Brain microvascular endothelial cell (primary cell): ENCODE data around the gene CASKIN1.

Experiments
- DNase-seq: peaks from one replicate; pipeline ENCODE4 v3.0.0-alpha.2; 2020
- H3K27ac ChIP-seq: fragments of 250-450 bp; sonication (Bioruptor Pico); 2 replicates; pipeline ENCODE4 v1.5.1; 2020; ENCODE audit warnings: mild to moderate bottlenecking, moderate library complexity
- H3K27me3 ChIP-seq: fragments of 250-450 bp; sonication (Bioruptor Pico); replicated peaks from 2 replicates; pipeline ENCODE4 v1.5.1; 2020; ENCODE audit warnings: mild to moderate bottlenecking
- H3K36me3 ChIP-seq: fragments of 250-450 bp; sonication (Bioruptor Pico); replicated peaks from 2 replicates; pipeline ENCODE4 v1.5.1; 2020; ENCODE audit warnings: mild to moderate bottlenecking
- H3K4me3 ChIP-seq: 2 replicates; pipeline ENCODE4 v1.5.1; 2011; ENCODE audit warnings: low read depth, mild to moderate bottlenecking, control low read depth, low read length, moderate library complexity
- CTCF ChIP-seq: IDR thresholded peaks from 2 replicates; pipeline ENCODE4 v1.5.1; 2011; ENCODE audit warnings: low read depth, mild to moderate bottlenecking, moderate library complexity, low read length, control low read depth, inconsistent platforms; ENCODE audit errors: missing control alignments
- in situ Hi-C: cut with HindIII; loops from 2 replicates; pipeline ENCODE4 v1.10.0; 2017; ENCODE audit warnings: low sequenced_read_pairs, low pct_ligation_motif_present

The CASKIN1 gene

GRCh38 chr16:2188395-2188794, 8.0 kb downstream of the CASKIN1 start:
- DNase-seq: no peak
- Histone ChIP-seq H3K27ac (no peak overlapping the region), H3K4me3 (no peak overlapping the region), H3K27me3 (no peaks in the 10 kb centered on the region), H3K36me3 (no peaks in the 10 kb centered on the region)
- in situ Hi-C loops: no loop called here
- TF ChIP-seq CTCF: no peak

- Histone ChIP-seq H3K27ac (no peak overlapping the region), H3K4me3 (no peak overlapping the region), H3K36me3 (no peaks in the 10 kb centered on the region), H3K27me3 (no peaks in the 10 kb centered on the region)
- no peak for TF ChIP-seq CTCF
- DNase-seq: no peak
- in situ Hi-C loops: no loop called here
Observed at GRCh38 chr16:2187212-2187611, 9.2 kb downstream of the CASKIN1 start.

GRCh38 chr16:2186505-2186904, 9.9 kb downstream of the CASKIN1 start:
- no peaks in the 10 kb centered on the region for H3K36me3 ChIP-seq
- H3K27me3 ChIP-seq: no peaks in the 10 kb centered on the region
- H3K27ac ChIP-seq: no peak overlapping the region
- DNase-seq: no peak
- in situ Hi-C loops: no loop called here
- no peak overlapping the region for H3K4me3 ChIP-seq
- no peak for TF ChIP-seq CTCF

GRCh38 chr16:2186064-2186463, 10.3 kb downstream of the CASKIN1 start:
- H3K27me3 ChIP-seq: no peaks in the 10 kb centered on the region
- H3K27ac ChIP-seq: no peak overlapping the region
- no peak overlapping the region for H3K4me3 ChIP-seq
- H3K36me3 ChIP-seq: no peaks in the 10 kb centered on the region
- DNase-seq: no peak
- in situ Hi-C loops: no loop called here
- no peak for TF ChIP-seq CTCF

GRCh38 chr16:2184962-2185361, 11.4 kb downstream of the CASKIN1 start:
- Histone ChIP-seq H3K36me3 (no peaks in the 10 kb centered on the region), H3K27me3 (no peaks in the 10 kb centered on the region), H3K27ac (no peak overlapping the region), H3K4me3 (no peak overlapping the region)
- in situ Hi-C loops: no loop called here
- no peak for DNase-seq
- TF ChIP-seq CTCF: no peak

GRCh38 chr16:2184346-2184745, 12.1 kb downstream of the CASKIN1 start:
- no peak overlapping the region for H3K4me3 ChIP-seq
- no peak for TF ChIP-seq CTCF
- in situ Hi-C loops: no loop called here
- no peaks in the 10 kb centered on the region for H3K36me3 ChIP-seq
- no peaks in the 10 kb centered on the region for H3K27me3 ChIP-seq
- no peak overlapping the region for H3K27ac ChIP-seq
- DNase-seq: no peak
